ENCODE measurements around the gene TBC1D7. TPM values are rescaled to one million over a fixed set of nuclear protein-coding genes. Genes with fewer than 3 reads are reported as not detected.
A peak's percentile ranks its signal among the peaks of the same experiment; 100 is the strongest.

TBC1D7 gene
- total RNA-seq, 2 experiments from 2014 or later: 21.3 to 23.8 TPM

GRCh38 chr6:13354331-13355042 is 26.1 kb upstream of the TBC1D7 start:
- ATAC-seq: no peak
- TF ChIP-seq CTCF (IDR thresholded peaks at IDR 0.05): no peak
- Mint-ChIP-seq H3K27ac (peak overlapping the region; percentile 95), H3K9me3 (no peaks in the 10 kb centered on the region), H3K4me1 (ENCODE audit: low read depth) (peaks cover 43% of the 10 kb centered on the region), H3K36me3 (ENCODE audit: low read depth) (no peaks in the 10 kb centered on the region), H3K4me3 (no peak overlapping the region), H3K27me3 (no peaks in the 10 kb centered on the region)
- DNase-seq: no peak
- intact Hi-C loops (cut with micrococcal nuclease): loop anchor here (5.0 kb wide), 1 partner anchor 73 kb away; no protein-coding TSS in a partner anchor
- ChIA-PET CTCF (interaction anchor here (0.9 to 2.8 kb wide), 8 partner anchors 10 to 261 kb away, joined by 3 to 14 read pairs (median 4); partner anchors contain the start of genes NOL7, SIRT5 and TBC1D7), POLR2A (interaction anchor here (0.7 to 1.8 kb wide), 6 partner anchors 7 to 220 kb away, joined by 3 to 8 read pairs (median 3); partner anchors contain the start of genes SIRT5 and TBC1D7)

GRCh38 chr6:13352165-13352564 is 23.8 kb upstream of the TBC1D7 start:
- peaks cover 37% of the 10 kb centered on the region for H3K4me1 Mint-ChIP-seq (ENCODE audit: low read depth)
- ATAC-seq (no peak), DNase-seq (no peak)
- H3K36me3 Mint-ChIP-seq (ENCODE audit: low read depth): no peaks in the 10 kb centered on the region
- no peak for TF ChIP-seq CTCF (IDR thresholded peaks at IDR 0.05)
- H3K4me3 Mint-ChIP-seq: no peak overlapping the region
- H3K27me3 Mint-ChIP-seq: no peaks in the 10 kb centered on the region
- no peak overlapping the region for H3K27ac Mint-ChIP-seq
- ChIA-PET CTCF (no interaction called here), POLR2A (no interaction called here)
- intact Hi-C loops (cut with micrococcal nuclease): no loop called here
- no peaks in the 10 kb centered on the region for H3K9me3 Mint-ChIP-seq

GRCh38 chr6:13351271-13351670 is 22.9 kb upstream of the TBC1D7 start:
- H3K27me3 Mint-ChIP-seq: no peaks in the 10 kb centered on the region
- no peak overlapping the region for H3K27ac Mint-ChIP-seq
- no peak overlapping the region for H3K4me3 Mint-ChIP-seq
- ChIA-PET CTCF (no interaction called here), POLR2A (no interaction called here)
- no peak for TF ChIP-seq CTCF (IDR thresholded peaks at IDR 0.05)
- H3K9me3 Mint-ChIP-seq: no peaks in the 10 kb centered on the region
- peaks cover 29% of the 10 kb centered on the region for H3K4me1 Mint-ChIP-seq (ENCODE audit: low read depth)
- no peaks in the 10 kb centered on the region for H3K36me3 Mint-ChIP-seq (ENCODE audit: low read depth)
- intact Hi-C loops (cut with micrococcal nuclease): no loop called here
- no peak for DNase-seq
- no peak for ATAC-seq

- DNase-seq: no peak
- no peaks in the 10 kb centered on the region for H3K27me3 Mint-ChIP-seq
- no peak overlapping the region for H3K4me3 Mint-ChIP-seq
- H3K27ac Mint-ChIP-seq: no peak overlapping the region
- ATAC-seq: no peak
- POLR2A ChIA-PET: interaction anchor here (0.6 kb wide), 1 partner anchor 178 kb away, joined by 3 read pairs; no protein-coding TSS in a partner anchor
- TF ChIP-seq CTCF (IDR thresholded peaks at IDR 0.05): no peak
- peaks cover 15% of the 10 kb centered on the region for H3K4me1 Mint-ChIP-seq (ENCODE audit: low read depth)
- CTCF ChIA-PET: interaction anchor here (1.3 to 1.6 kb wide), 2 partner anchors 18 to 19 kb away, joined by 3 to 8 read pairs; no protein-coding TSS in a partner anchor
- no peaks in the 10 kb centered on the region for H3K9me3 Mint-ChIP-seq
- intact Hi-C loops (cut with micrococcal nuclease): no loop called here
- H3K36me3 Mint-ChIP-seq (ENCODE audit: low read depth): no peaks in the 10 kb centered on the region
These were observed 21.6 kb upstream of the TBC1D7 start for GRCh38 chr6:13349811-13350506.

All from activated CD8-positive, alpha-beta T cell treated with anti-CD3 and anti-CD28 coated beads for 36 hours (primary cell).